Memory B cell (primary cell): ENCODE data around the gene CCDC106.
A peak's percentile ranks its signal among the peaks of the same experiment; 100 is the strongest.

Experiments used
- ATAC-seq: fragments of 150-1000 bp; cut with Tn5 transposase; 2 replicates; pipeline ENCODE4 v1.10.0; 2021; ENCODE audit warnings: low read depth, mild to moderate bottlenecking, moderate library complexity
- DNase-seq, 2 donors: peaks; one replicate each; pipeline ENCODE4 v3.0.0; 2022; ENCODE audit warnings: low spot score in 2 of 2
- H3K27ac Mint-ChIP-seq: one replicate; pipeline ENCODE4 v1.8.0; 2022; ENCODE audit warnings: mild to moderate bottlenecking, moderate library complexity, mixed read lengths
- H3K27me3 Mint-ChIP-seq: one replicate; pipeline ENCODE4 v1.8.0; 2022; ENCODE audit warnings: mixed read lengths
- H3K36me3 Mint-ChIP-seq: one replicate; pipeline ENCODE4 v1.8.0; 2022; ENCODE audit warnings: mild to moderate bottlenecking, mixed read lengths
- H3K4me1 Mint-ChIP-seq: one replicate; pipeline ENCODE4 v1.8.0; 2022; ENCODE audit warnings: mixed read lengths
- H3K4me3 Mint-ChIP-seq: one replicate; pipeline ENCODE4 v1.8.0; 2022; ENCODE audit warnings: mild to moderate bottlenecking, moderate library complexity, mixed read lengths
- H3K9me3 Mint-ChIP-seq: one replicate; pipeline ENCODE4 v1.8.0; 2022; ENCODE audit warnings: mixed read lengths

Gene CCDC106

DNA sequence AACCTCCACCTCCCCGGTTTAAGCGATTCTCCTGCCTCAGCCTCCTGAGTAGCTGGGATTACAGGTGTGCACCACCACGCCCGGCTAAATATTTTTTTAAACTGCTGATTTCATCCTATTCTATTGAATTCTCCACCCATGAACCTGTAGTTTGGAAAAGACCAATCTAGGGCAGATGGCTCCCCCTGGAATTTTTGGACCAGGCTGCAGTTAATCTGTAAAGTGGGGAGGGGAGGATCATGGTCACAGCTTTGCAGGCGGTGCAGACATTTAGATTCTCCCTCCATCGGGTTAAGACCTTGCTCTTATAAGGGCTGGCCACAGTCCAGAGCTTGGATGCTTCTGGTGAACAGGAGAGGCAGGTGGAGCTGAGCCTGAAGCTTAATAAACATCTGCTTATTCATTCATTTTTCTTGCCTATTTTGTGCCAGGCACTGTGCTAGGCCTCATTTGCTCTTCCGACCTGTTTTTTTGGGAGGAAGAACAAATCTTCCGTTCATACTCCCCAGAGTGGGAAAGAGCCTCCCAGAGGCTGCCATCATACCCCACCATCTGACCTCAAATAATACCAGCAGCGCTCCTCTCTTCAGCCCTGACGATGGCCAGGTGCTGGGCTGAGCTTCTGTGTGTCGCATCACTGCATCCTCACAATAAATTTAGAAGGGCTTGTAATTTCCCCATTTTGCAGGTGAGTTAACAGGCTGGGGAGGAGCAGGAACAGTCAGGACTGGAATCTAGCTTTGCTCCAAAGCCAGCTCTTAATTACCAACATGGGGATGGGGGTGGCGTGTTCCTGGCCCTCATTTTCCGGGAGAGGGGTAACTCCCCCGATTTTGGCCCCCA lies 902 bp upstream of the CCDC106 start:
- Mint-ChIP-seq H3K4me3 (peak overlapping the region; percentile 97), H3K9me3 (no peaks in the 10 kb centered on the region), H3K4me1 (peaks cover 46% of the 10 kb centered on the region), H3K27me3 (no peaks in the 10 kb centered on the region), H3K36me3 (peaks cover 7% of the 10 kb centered on the region), H3K27ac (peak overlapping the region; percentile 89)
- ATAC-seq = peak; percentile 67
- no peak for DNase-seq

DNA sequence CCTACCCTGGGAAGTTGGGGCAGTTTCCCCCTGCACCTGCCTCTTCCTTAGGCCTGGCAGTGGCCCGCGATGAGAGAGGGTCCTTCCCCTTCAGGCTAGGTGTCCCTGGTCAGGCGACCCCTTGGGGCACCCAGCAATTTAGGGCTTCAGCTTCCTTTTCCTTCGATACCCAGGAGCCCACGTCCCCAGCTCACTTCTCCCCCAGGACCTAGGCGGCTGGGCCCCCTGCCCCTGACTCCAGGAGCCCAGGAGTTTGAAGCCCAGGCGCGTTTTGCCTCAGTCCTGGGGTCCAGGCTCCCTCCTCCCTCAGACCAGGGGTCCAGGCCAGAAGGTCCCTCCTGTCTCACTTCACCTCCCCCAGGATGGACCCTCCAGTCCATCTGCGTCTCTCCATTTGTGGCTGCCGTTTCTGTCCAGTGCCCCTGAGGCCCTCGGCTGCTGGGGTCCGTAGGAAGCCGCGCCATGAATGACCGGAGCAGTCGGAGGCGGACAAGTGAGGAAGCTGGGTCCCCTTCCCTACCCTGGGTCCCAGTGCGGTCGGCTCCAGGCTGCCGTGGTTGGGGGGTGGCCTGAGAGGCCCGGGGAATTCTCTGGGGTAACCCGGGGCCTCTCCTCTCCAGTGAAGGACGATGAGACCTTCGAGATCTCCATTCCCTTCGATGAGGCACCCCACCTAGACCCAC lies 714 bp downstream of the CCDC106 start:
- DNase-seq = no peak
- peak overlapping the region; percentile 87 for H3K27ac Mint-ChIP-seq
- H3K4me1 Mint-ChIP-seq = peaks cover 39% of the 10 kb centered on the region
- no peak for ATAC-seq
- peak overlapping the region; percentile 86 for H3K4me3 Mint-ChIP-seq
- no peaks in the 10 kb centered on the region for H3K9me3 Mint-ChIP-seq
- no peaks in the 10 kb centered on the region for H3K27me3 Mint-ChIP-seq
- H3K36me3 Mint-ChIP-seq = peaks cover 9% of the 10 kb centered on the region

DNA sequence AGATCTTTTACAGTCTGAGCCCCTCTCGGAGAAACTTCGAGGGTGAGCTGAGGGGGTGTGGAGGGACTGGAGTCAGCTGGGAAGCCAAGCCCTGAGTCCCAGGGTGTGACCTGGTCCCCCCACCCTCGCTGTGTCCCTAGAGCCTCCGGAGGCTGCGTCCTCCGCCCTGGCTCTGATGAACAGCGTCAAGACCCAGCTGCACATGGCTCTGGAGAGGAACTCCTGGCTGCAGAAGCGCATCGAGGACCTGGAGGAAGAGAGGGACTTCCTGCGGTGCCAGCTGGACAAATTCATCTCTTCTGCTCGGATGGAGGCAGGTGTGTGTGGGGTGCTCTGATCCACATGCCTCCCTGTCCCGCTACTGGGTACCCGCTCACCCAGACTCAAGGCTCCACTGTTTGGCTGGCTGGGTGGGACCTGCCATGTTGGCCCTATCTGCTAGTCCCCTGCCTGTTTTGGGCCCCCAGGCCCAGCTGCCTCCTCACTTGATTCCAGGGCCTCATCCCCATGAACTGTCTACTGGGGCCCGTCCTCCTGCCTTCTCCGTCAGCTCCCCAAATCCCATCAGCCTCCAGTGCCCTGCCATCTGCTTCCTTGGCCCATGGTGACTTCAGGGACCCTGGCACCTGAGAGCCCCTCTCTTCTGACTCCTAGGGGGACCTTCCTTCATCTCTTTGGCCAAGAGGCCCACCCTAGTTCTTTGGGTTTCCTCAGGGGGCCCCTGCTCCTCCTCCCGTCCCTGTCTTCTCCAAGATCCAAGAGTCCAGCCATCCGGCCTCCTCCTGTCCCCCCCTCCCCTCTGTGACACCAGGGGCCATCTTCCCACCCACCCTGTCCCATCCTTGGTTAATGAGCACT lies 1.5 kb downstream of the CCDC106 start:
- ATAC-seq (no peak), DNase-seq (no peak)
- Mint-ChIP-seq H3K4me3 (peak overlapping the region; percentile 86), H3K9me3 (no peaks in the 10 kb centered on the region), H3K36me3 (peaks cover 9% of the 10 kb centered on the region), H3K27ac (peak overlapping the region; percentile 89), H3K4me1 (peaks cover 32% of the 10 kb centered on the region), H3K27me3 (no peaks in the 10 kb centered on the region)

DNA sequence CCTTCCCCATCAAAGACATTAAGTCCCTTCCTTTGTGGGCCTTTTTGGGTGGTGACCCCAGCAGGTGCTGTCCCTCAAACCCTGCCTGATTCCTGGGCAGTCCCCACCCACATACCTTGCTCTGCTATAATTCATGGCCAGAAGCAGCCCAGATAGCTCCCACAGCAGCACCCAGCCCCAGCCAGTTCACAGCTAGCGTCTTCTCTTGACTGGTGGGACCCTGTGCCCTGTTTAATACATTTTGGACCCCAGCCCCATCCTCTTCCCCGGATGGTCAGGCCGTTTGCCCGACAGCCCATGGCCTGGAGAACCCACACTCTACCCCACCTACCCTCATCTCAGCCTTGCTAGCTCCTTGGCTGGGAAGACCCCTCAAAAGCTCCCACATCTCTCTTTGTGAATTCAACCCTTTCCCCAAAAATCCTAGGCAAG lies 2.1 kb downstream of the CCDC106 start:
- Mint-ChIP-seq H3K9me3 (no peaks in the 10 kb centered on the region), H3K4me3 (peak overlapping the region; percentile 86), H3K36me3 (peaks cover 9% of the 10 kb centered on the region), H3K4me1 (peaks cover 31% of the 10 kb centered on the region), H3K27me3 (no peaks in the 10 kb centered on the region), H3K27ac (peak overlapping the region; percentile 89)
- DNase-seq (no peak), ATAC-seq (no peak)

DNA sequence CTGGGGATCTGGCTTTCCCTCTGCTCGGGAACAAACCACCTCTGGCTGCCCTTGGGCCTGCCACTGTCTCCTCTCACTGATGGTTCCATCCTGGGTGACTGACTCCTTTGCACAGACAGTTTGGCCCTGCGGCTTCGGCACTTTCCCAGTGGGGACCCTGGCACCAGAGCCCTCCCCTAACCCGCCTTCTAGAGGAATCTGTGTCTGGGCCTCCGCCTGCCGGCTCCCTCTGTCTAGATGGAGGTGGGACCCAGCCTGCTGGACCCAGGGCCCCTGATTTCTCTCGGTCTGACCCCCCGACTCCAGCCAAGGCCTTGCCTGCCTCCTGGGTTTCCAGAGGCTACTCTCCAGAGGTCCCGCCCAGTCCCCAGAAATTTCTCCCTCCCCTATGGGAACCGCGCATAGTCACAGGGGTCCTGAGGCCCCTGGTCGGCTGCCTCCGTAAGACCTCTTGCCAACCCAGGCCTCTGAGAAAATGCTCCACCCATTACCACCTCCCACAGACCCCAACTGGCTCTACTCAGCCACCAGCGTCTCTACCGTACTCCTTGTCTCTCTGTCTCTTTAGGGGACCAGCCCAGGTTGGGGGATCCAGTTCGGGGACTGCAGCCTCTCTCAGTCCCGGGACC lies 2.7 kb downstream of the CCDC106 start:
- no peaks in the 10 kb centered on the region for H3K27me3 Mint-ChIP-seq
- peak overlapping the region; percentile 86 for H3K4me3 Mint-ChIP-seq
- ATAC-seq (no peak), DNase-seq (no peak)
- H3K9me3 Mint-ChIP-seq = no peaks in the 10 kb centered on the region
- peaks cover 29% of the 10 kb centered on the region for H3K4me1 Mint-ChIP-seq
- H3K36me3 Mint-ChIP-seq = peaks cover 9% of the 10 kb centered on the region
- peak overlapping the region; percentile 89 for H3K27ac Mint-ChIP-seq

DNA sequence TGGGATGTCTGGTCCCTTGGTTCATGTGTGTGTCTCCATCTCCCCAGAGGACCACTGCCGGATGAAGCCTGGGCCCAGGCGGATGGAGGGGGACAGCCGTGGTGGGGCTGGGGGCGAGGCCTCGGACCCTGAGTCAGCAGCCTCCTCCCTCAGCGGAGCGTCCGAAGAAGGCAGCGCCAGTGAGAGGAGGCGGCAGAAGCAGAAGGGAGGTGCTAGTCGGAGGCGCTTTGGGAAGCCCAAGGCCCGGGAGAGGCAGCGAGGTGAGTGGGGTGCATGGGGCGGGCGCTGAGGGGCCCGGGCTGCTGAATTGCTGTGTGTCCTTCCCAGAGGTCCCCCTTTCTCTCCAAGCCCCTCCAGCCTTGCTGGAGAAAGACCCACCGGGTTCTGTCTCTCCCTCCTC lies 3.2 kb downstream of the CCDC106 start:
- DNase-seq = no peak
- Mint-ChIP-seq H3K9me3 (no peaks in the 10 kb centered on the region), H3K36me3 (peaks cover 9% of the 10 kb centered on the region), H3K27ac (peak overlapping the region; percentile 89), H3K4me3 (peak overlapping the region; percentile 86), H3K4me1 (peaks cover 33% of the 10 kb centered on the region), H3K27me3 (no peaks in the 10 kb centered on the region)
- no peak for ATAC-seq

DNA sequence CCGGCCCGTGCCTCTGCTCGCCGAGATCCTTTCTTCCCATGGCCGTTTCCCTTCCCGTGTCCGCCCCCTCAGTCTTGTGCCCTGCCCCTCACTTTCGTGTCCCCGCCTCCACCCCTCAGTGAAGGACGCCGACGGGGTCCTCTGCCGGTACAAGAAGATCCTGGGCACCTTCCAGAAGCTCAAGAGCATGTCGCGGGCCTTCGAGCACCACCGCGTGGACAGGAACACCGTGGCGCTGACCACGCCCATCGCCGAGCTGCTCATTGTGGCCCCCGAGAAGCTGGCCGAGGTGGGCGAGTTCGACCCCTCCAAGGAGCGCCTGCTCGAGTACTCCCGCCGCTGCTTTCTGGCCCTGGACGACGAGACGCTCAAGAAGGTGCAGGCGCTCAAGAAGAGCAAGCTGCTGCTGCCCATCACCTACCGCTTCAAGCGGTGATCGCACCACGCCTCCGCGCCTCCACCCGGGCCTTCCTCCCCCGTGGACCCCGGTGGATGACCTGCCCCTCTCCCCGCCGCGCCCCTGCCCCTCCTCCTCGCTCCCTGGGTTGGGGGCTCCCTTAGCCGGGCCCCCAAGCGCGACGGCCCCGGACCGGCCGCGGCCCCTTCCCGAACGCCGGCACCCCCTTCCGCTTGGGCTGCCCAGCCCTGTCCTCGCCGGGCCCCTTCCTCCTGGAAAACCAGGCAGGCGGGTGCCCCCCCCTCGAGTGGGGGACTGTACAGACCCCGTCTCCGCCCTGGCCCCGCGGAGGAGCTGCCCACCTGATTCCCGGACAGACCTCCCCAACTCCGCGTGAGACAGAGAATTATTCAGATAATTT lies 4.5 kb downstream of the CCDC106 start:
- Mint-ChIP-seq H3K36me3 (peaks cover 9% of the 10 kb centered on the region), H3K4me1 (peaks cover 37% of the 10 kb centered on the region), H3K4me3 (no peak overlapping the region), H3K9me3 (no peaks in the 10 kb centered on the region), H3K27ac (no peak overlapping the region), H3K27me3 (no peaks in the 10 kb centered on the region)
- ATAC-seq (no peak), DNase-seq (no peak)

DNA sequence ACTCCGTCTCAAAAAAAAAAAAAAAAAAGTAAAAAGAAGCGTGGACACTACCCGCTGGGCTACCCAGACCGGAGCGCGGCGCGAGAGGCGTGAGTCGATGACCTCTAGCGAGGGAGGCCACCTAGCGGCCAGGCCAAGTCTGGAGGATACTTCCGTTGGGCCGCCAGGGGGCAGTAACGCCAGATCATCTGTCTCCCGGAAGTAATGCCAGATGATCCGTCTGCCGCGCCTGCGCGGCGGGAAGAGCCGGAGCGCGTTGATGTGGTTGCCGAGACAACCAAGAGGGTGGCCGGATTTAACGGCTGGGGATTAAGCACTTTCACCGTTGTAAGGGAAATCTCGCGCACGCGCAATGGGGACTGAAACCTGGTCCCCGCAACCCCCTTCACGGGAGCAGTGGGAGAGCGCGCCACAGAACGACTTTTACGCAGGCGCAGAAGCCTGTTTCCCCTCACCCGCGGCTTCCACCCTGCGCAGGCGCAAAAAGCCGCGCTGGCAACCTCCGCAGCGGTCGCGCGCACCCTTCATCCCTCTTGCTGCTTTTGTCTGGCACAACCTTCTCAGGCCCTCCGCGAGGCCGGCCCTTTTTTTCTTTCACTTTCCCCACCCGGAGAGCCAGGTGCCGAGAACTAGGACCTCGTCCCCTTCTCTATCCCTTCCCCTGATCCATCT lies 5.8 kb downstream of the CCDC106 start:
- ATAC-seq (peak; percentile 54), DNase-seq (peak; percentile 97 to 99)
- Mint-ChIP-seq H3K9me3 (no peaks in the 10 kb centered on the region), H3K4me3 (peak overlapping the region; percentile 97), H3K27ac (peak overlapping the region; percentile 98), H3K27me3 (no peaks in the 10 kb centered on the region), H3K4me1 (peaks cover 39% of the 10 kb centered on the region), H3K36me3 (peaks cover 9% of the 10 kb centered on the region)

DNA sequence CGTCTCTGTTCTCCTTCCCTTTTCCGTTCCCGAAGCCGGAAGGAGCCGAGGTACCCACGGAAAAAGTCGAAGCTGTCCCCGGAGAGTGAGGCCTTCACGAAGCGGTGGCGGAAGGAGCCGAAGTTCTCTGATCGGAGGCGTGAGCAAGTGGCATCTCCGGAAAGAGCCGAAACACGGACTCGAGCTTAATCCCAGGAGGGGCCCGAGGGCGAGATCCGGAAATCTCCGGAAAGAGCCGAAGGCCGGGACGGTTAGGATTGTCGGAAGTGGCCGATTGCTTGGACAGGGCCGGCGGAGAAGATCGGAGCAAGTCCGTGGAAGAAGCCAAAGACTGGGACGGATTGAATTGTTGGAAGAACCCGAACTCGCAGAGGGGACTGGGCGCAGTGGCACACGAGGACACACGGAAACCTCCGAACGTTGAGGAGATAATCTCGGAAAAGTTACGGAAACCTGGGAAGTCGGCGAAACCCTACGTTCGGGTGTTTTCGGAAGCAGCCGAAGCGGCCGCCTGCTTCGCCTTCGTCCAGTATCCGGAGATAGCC lies 6.4 kb downstream of the CCDC106 start:
- H3K4me1 Mint-ChIP-seq = peaks cover 37% of the 10 kb centered on the region
- H3K4me3 Mint-ChIP-seq = peak overlapping the region; percentile 97
- ATAC-seq (peak; percentile 69), DNase-seq (peak in 1 of 2 donors; percentile 98)
- H3K9me3 Mint-ChIP-seq = no peaks in the 10 kb centered on the region
- H3K27ac Mint-ChIP-seq = peak overlapping the region; percentile 98
- H3K27me3 Mint-ChIP-seq = no peaks in the 10 kb centered on the region
- H3K36me3 Mint-ChIP-seq = peaks cover 11% of the 10 kb centered on the region

DNA sequence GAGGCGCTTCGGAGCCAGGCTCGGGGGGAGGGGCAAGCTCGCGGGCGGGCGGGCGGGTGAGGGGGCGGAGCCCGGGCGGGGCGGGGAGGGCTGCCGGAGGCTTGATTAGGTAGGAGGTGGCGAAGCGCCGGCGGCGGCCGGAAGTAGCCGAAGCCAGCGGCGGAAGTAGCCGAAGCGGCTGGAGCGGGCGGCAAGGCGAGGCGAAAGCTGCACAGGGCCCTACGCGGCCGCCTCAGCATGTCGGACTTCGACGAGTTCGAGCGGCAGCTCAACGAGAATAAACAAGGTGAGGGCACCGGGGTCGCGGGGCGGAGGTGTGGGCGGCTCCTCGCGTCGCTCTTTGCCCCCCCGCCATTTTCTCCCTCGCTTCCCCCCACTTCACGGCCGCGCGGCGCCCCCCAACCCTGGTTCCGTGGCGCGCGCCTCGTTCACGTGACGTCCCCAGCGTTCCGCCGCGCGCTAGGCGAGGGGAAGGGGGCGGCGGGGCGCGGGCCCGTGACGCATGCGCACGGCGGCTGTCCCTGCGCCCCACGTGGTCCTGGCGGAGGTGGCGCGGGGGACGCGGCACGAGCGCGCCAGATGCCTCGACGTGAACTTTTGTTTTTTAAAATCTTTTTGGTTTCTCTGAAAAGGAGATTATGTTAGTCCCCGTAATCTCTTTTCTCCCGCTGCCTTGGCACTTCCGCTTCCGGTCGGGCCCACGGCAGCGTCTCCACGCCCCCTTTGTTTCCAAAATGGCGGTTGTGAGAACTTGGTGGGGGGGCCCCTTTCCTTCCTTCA lies 7.0 kb downstream of the CCDC106 start, which contains the start of gene U2AF2:
U2AF2 (plus strand) TSS at position 168 of the 780 bp plus-strand sequence; CDS start at position 238, 70 bp downstream.
- Mint-ChIP-seq H3K4me3 (peak within 1 kb of the TSS; percentile 97), H3K9me3 (no peaks in the 10 kb centered on the region), H3K36me3 (peaks cover 13% of the 10 kb centered on the region), H3K27ac (peak within 1 kb of the TSS; percentile 98), H3K27me3 (no peaks in the 10 kb centered on the region), H3K4me1 (peaks cover 36% of the 10 kb centered on the region)
- DNase-seq = peak; percentile 94
- ATAC-seq = peak; percentile 40

DNA sequence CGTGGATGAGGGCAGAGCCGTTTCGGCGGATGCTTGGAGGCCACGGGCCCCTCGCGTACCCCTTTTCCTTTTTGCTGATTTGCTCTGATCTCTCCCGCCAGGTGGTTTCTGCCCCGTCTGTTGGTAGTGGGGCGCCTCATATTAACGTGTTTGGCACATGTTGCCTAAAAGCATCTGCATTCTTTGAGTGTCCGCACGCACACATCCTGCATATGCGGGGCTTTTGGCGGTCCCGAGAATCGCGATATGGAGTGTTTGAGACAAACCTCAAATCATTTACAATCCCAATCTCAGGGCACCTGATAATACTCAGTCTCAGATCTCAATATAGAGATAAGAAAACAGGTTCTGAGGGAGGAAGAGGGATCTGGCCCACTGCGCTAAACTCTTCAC lies 7.6 kb downstream of the CCDC106 start:
- no peak for DNase-seq
- no peaks in the 10 kb centered on the region for H3K9me3 Mint-ChIP-seq
- H3K36me3 Mint-ChIP-seq = peaks cover 15% of the 10 kb centered on the region
- H3K4me1 Mint-ChIP-seq = peaks cover 35% of the 10 kb centered on the region
- no peak for ATAC-seq
- peak overlapping the region; percentile 98 for H3K27ac Mint-ChIP-seq
- H3K4me3 Mint-ChIP-seq = peak overlapping the region; percentile 97
- no peaks in the 10 kb centered on the region for H3K27me3 Mint-ChIP-seq
